Gastrocnemius medialis (tissue), 4 donors: ENCODE data around the gene MAPK1.

Experiments
- POLR2A ChIP-seq, 2 donors: fragments of 450-650 bp; IDR thresholded peaks; one replicate each; pipeline ENCODE4 v1.6.1; 2017; ENCODE audit warnings: antibody characterized with exemption in 2 of 2, mild to moderate bottlenecking in 2 of 2, moderate library complexity in 2 of 2
- TF ChIP-seq, protein P1 (sequence below), 5 experiments: fragments of 450-650 bp in 3 of 5; fragments of 200-600 bp in 2 of 5; sonication (generic) in 2 of 5; IDR thresholded peaks in 4 of 5; conservative IDR thresholded peaks in 1 of 5; 1 replicate in 4 of 5; 2 replicates in 1 of 5; pipeline ENCODE4 v1.5.1; 2016 to 2019; ENCODE audit warnings: antibody characterized with exemption in 5 of 5, mild to moderate bottlenecking in 3 of 5, moderate library complexity in 3 of 5

DNA sequence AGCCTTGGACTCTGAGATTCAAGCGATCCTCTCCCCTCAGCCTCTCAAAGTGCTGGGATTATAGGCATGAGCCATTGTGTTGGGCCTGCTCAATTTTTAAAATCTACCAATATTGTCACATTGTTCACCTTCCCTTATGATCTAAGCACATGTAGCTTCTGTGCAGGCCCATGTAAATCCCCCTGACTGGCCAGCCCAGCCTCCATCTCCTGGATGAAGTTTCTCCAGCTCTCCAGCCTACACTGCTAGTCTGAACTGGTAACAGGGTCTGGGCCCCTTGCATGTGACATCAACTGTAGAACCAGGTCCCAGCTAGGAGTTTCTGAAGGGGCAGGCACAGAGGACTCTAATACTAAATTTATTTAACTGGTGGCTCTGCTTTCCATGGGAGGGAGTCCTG is 99.0 kb downstream of the MAPK1 start:
- TF ChIP-seq, protein P1, sequence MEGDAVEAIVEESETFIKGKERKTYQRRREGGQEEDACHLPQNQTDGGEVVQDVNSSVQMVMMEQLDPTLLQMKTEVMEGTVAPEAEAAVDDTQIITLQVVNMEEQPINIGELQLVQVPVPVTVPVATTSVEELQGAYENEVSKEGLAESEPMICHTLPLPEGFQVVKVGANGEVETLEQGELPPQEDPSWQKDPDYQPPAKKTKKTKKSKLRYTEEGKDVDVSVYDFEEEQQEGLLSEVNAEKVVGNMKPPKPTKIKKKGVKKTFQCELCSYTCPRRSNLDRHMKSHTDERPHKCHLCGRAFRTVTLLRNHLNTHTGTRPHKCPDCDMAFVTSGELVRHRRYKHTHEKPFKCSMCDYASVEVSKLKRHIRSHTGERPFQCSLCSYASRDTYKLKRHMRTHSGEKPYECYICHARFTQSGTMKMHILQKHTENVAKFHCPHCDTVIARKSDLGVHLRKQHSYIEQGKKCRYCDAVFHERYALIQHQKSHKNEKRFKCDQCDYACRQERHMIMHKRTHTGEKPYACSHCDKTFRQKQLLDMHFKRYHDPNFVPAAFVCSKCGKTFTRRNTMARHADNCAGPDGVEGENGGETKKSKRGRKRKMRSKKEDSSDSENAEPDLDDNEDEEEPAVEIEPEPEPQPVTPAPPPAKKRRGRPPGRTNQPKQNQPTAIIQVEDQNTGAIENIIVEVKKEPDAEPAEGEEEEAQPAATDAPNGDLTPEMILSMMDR (IDR thresholded peaks at IDR 0.05 in 4 of 5, conservative IDR thresholded peaks at IDR 0.05 in 1 of 5), result no peak
- no peak for TF ChIP-seq POLR2A (IDR thresholded peaks at IDR 0.05)
